Measurements from ENCODE around the gene ZXDC.
A peak's percentile ranks its signal among the peaks of the same experiment; 100 is the strongest.

Gene ZXDC

GRCh38 chr3:126475413-126476114 is at the start of gene ZXDC:
TSS of gene ZXDC (minus strand) at chr3:126475891. CDS start at chr3:126475865, 26 bp downstream.
- H3K4me3 ChIP-seq (ENCODE audit: low read depth, low read length), result peak within 1 kb of the TSS; percentile 78
- peak; percentile 42 for TF ChIP-seq CTCF (conservative IDR thresholded peaks at IDR 0.05; ENCODE audit: low read depth, low read length)
- DNase-seq (ENCODE audit: low read depth), result peak; percentile 96

DNA sequence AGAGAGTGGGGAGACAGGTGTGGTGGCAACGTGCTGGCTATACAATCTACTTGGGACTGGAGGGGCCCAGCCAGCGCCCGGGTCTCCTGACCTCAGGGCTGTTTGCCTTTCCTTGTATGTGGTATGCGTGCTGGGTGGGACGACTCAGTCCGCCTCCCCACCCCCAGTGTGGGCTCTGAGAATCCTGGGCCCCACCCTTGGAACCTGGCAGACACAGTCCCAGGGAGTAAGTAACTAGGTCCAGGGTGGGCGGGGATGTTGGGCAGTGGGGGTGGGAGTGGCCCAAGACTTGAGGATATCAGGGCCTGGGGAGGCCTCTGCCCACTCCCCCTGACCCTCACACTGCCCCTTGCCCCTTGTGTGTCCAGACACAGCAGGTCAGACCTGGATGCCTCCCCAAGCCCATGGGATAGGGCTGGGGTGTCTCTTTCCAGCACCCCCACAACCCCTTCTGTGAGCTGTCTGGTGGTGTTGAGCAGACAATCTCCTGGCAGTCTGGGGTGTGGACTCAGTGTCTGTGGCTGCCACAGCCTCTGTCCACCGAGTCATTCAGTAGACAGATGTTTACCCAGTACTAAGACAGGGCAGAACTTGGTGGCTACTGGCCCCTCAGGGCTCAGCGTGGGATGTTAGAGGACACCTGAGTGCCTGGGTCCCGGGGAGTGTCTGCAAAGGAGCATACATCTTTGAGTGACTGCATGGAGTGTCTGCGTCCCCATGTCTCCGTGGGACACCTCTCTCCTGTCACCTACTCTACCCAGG is 49.6 kb upstream of the ZXDC start:
- no peak overlapping the region for H3K4me3 ChIP-seq (ENCODE audit: low read depth, low read length)
- no peak for TF ChIP-seq CTCF (conservative IDR thresholded peaks at IDR 0.05; ENCODE audit: low read depth, low read length)
- no peak for DNase-seq (ENCODE audit: low read depth)

GRCh38 chr3:126524429-126524988 is 48.8 kb upstream of the ZXDC start:
- no peak for TF ChIP-seq CTCF (conservative IDR thresholded peaks at IDR 0.05; ENCODE audit: low read depth, low read length)
- DNase-seq (ENCODE audit: low read depth), result no peak
- peak overlapping the region; percentile 26 for H3K4me3 ChIP-seq (ENCODE audit: low read depth, low read length)

- DNase-seq (ENCODE audit: low read depth), result peak; percentile 36
- H3K4me3 ChIP-seq (ENCODE audit: low read depth, low read length), result peak within 1 kb of the TSS; percentile 26
- TF ChIP-seq CTCF (conservative IDR thresholded peaks at IDR 0.05; ENCODE audit: low read depth, low read length), result no peak
Measured at GRCh38 chr3:126523745-126524428, 48.2 kb upstream of the ZXDC start, which contains the start of gene CHST13. TSS of gene CHST13 (plus strand) at chr3:126524155. CDS start at chr3:126524333, 178 bp downstream.

GRCh38 chr3:126522363-126522788 is 46.7 kb upstream of the ZXDC start:
- H3K4me3 ChIP-seq (ENCODE audit: low read depth, low read length), result no peak overlapping the region
- peak; percentile 44 for DNase-seq (ENCODE audit: low read depth)
- TF ChIP-seq CTCF (conservative IDR thresholded peaks at IDR 0.05; ENCODE audit: low read depth, low read length), result peak; percentile 90

DNA sequence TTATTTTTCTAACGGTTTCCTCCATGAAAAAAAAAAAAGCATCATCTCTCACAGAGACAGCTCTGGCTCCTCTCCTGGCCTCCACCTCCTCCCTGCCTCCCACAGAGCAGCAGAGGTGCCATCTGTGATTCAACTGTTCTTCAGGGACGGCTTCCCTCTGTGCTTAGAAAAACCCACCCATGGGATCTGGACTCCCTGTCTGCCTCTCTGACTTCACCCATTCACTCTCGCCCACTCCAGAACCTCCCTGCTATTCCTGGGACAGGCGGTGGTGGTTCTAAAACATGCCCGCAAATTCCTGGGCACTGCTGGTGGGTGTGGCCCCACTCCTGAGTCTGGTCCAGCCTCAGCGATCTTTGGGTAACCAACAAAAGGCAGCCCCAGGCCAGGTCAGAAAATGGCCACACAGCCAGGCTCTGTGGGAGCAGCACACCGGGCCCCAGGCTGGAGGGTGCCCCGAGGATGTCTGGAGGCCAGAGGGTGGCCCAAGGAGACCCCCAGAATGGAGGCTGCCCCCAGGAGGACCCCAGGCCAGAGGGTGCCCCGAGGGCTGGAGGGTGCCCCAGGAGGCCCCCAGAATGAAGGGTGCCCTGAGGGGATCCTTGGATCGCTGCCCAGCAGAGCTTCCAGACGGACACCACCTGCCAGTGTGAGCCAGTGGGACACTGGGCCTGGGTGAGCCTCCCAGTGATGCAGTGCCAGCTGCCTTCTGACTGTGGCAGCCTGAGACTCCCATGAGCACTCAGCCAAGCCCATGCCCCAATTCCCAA is 45.6 kb upstream of the ZXDC start:
- TF ChIP-seq CTCF (conservative IDR thresholded peaks at IDR 0.05; ENCODE audit: low read depth, low read length), result no peak
- no peak for DNase-seq (ENCODE audit: low read depth)
- H3K4me3 ChIP-seq (ENCODE audit: low read depth, low read length), result no peak overlapping the region

Measured in choroid plexus epithelial cell (primary cell).